Panc1 (cell line): ENCODE measurements around the gene FBXO7.

Experiments used
- POLR2AphosphoS5 ChIP-seq: IDR thresholded peaks from 2 replicates; pipeline ENCODE4 v1.6.1; 2012; ENCODE audit warnings: mild to moderate bottlenecking, low read depth, low read length, moderate library complexity
- REST ChIP-seq, 2 experiments: IDR thresholded peaks; 2 replicates each; pipeline ENCODE4 v1.6.1; 2011 to 2012; ENCODE audit warnings: low read depth in 2 of 2, control low read depth in 1 of 2, low read length in 1 of 2, mild to moderate bottlenecking in 1 of 2, moderate library complexity in 1 of 2; ENCODE audit not compliant: insufficient read depth in 1 of 2
- SIN3A ChIP-seq: IDR thresholded peaks from 2 replicates; pipeline ENCODE4 v1.6.1; 2012; ENCODE audit warnings: low read depth, mild to moderate bottlenecking, low read length, moderate library complexity, borderline replicate concordance; ENCODE audit not compliant: insufficient read depth
- TCF7L2 ChIP-seq: IDR thresholded peaks from 2 replicates; pipeline ENCODE4 v1.6.1; 2011; ENCODE audit warnings: mild to moderate bottlenecking, low read depth, low read length, inconsistent platforms
- TF ChIP-seq, protein P1 (sequence below): fragments of 450-650 bp; IDR thresholded peaks from 2 replicates; pipeline ENCODE4 v1.5.1; 2017; ENCODE audit warnings: mild to moderate bottlenecking

GRCh38 chr22:32477596-32477995 lies 3.0 kb downstream of the FBXO7 start:
- TF ChIP-seq, protein P1, sequence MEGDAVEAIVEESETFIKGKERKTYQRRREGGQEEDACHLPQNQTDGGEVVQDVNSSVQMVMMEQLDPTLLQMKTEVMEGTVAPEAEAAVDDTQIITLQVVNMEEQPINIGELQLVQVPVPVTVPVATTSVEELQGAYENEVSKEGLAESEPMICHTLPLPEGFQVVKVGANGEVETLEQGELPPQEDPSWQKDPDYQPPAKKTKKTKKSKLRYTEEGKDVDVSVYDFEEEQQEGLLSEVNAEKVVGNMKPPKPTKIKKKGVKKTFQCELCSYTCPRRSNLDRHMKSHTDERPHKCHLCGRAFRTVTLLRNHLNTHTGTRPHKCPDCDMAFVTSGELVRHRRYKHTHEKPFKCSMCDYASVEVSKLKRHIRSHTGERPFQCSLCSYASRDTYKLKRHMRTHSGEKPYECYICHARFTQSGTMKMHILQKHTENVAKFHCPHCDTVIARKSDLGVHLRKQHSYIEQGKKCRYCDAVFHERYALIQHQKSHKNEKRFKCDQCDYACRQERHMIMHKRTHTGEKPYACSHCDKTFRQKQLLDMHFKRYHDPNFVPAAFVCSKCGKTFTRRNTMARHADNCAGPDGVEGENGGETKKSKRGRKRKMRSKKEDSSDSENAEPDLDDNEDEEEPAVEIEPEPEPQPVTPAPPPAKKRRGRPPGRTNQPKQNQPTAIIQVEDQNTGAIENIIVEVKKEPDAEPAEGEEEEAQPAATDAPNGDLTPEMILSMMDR: no peak
- TF ChIP-seq SIN3A (no peak), POLR2AphosphoS5 (no peak), TCF7L2 (no peak), REST (IDR thresholded peaks at IDR 0.05; ENCODE audit: insufficient read depth in 1 of 2, low read depth in 2 of 2, low read length in 1 of 2) (no peak)
